ENCODE data around the gene UBE2H. TPM values are rescaled to one million over a fixed set of nuclear protein-coding genes. Genes with fewer than 3 reads are reported as not detected.
A peak's percentile ranks its signal among the peaks of the same experiment; 100 is the strongest.
"Not testable (repeated sequence)": the region's sequence is repeated elsewhere in the genome, so short reads cannot be mapped to it uniquely, and the experiment has no call there.

The UBE2H gene
- polyA plus RNA-seq, 4 donors: 15.0 to 38.8 (median 18.6) TPM

DNA sequence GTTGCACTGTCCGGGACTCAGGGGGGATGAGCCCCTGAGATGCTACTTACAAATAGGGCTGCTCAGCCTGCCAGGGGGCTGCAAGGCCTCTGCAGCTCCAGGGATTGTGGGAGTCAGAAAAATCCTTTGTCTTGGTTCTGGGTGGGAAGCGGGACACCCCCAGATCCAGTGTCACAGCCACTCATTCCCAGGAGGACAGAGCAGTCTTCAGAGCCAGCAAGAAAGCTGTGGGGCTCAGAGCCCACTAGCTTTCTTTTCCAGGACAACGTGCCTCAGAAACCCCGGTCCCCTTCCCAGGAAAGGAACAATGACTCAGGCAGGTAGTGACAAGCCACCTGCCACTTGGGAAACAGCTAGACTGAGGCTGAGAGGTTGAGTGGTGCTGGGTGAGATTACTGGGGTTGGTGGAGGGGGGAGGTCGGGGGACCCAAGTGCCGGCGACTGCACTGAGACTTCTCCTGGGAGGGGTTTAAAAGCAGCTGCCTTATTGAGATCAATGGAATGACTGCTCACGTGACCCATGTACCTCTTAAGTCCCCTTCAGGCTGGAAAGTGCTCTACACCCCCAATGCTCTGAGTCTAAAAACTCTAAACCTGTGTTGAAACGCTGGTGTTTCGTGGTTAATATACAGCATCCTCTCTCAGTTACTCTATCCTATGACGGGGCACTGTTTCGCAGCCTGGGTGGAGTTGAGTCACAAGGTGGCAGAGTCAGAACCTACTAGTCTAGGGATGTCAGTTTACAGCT is 123.6 kb downstream of the UBE2H start:
- no peak for FAIRE-seq
- H3K36me3 ChIP-seq (ENCODE audit: control insufficient read depth in 3 of 3, insufficient read depth in 2 of 3, low read depth in 1 of 3, low read length in 3 of 3): peaks cover 2 to 17% (median 3%) of the 10 kb centered on the region in 3 donors
- no peak for DNase-seq
- H3K27me3 ChIP-seq (ENCODE audit: control insufficient read depth in 3 of 3, insufficient read depth in 3 of 3, low read length in 3 of 3): no peaks in the 10 kb centered on the region
- WGBS, 3 donors: 84 to 89% (median 84%) methylated on average over 12 of the region's 12 CpGs
- H3K27ac ChIP-seq (ENCODE audit: low read depth in 1 of 3, low read length in 2 of 3): no peak overlapping the region
- H3K9me3 ChIP-seq (ENCODE audit: control insufficient read depth in 2 of 2, insufficient read depth in 1 of 2, low read depth in 1 of 2, low read length in 1 of 2): no peaks in the 10 kb centered on the region
- peaks cover 2 to 11% (median 5%) of the 10 kb centered on the region in 3 donors for H3K4me1 ChIP-seq (ENCODE audit: control insufficient read depth in 3 of 3, insufficient read depth in 2 of 3, low read depth in 1 of 3, low read length in 2 of 3)
- no peak overlapping the region for H3K4me3 ChIP-seq (ENCODE audit: low read depth in 1 of 3, low read length in 3 of 3)

GRCh38 chr7:129828078-129828762 is 124.5 kb downstream of the UBE2H start:
- 85 to 92% (median 87%) methylated on average over 18 of the region's 18 CpGs for whole genome bisulfite sequencing, 3 donors
- H3K27ac ChIP-seq (ENCODE audit: low read depth in 1 of 3, low read length in 2 of 3): no peak overlapping the region
- H3K9me3 ChIP-seq (ENCODE audit: control insufficient read depth in 2 of 2, insufficient read depth in 1 of 2, low read depth in 1 of 2, low read length in 1 of 2): no peaks in the 10 kb centered on the region
- H3K27me3 ChIP-seq (ENCODE audit: control insufficient read depth in 3 of 3, insufficient read depth in 3 of 3, low read length in 3 of 3): no peaks in the 10 kb centered on the region
- H3K4me3 ChIP-seq (ENCODE audit: low read depth in 1 of 3, low read length in 3 of 3): no peak overlapping the region
- DNase-seq (no peak), FAIRE-seq (no peak)
- peaks cover 2 to 11% (median 5%) of the 10 kb centered on the region in 3 donors for H3K4me1 ChIP-seq (ENCODE audit: control insufficient read depth in 3 of 3, insufficient read depth in 2 of 3, low read depth in 1 of 3, low read length in 2 of 3)
- peaks cover 0 to 13% (median 0%) of the 10 kb centered on the region in 3 donors for H3K36me3 ChIP-seq (ENCODE audit: control insufficient read depth in 3 of 3, insufficient read depth in 2 of 3, low read depth in 1 of 3, low read length in 3 of 3)

GRCh38 chr7:129827467-129827990 is 125.2 kb downstream of the UBE2H start:
- 88 to 90% (median 89%) methylated on average over 9 of the region's 9 CpGs for WGBS, 3 donors
- no peak for DNase-seq
- FAIRE-seq: no peak

GRCh38 chr7:129826895-129827294 is 125.9 kb downstream of the UBE2H start:
- WGBS, 3 donors: 74 to 82% (median 78%) methylated on average over 10 of the region's 10 CpGs

More at GRCh38 chr7:129827467-129827990, 125.2 kb downstream of the UBE2H start:
- Histone ChIP-seq H3K27ac (ENCODE audit: low read depth in 1 of 3, low read length in 2 of 3) (no peak overlapping the region), H3K27me3 (ENCODE audit: control insufficient read depth in 3 of 3, insufficient read depth in 3 of 3, low read length in 3 of 3) (no peaks in the 10 kb centered on the region), H3K36me3 (ENCODE audit: control insufficient read depth in 3 of 3, insufficient read depth in 2 of 3, low read depth in 1 of 3, low read length in 3 of 3) (peaks cover 0 to 13% (median 0%) of the 10 kb centered on the region in 3 donors), H3K4me3 (ENCODE audit: low read depth in 1 of 3, low read length in 3 of 3) (no peak overlapping the region), H3K4me1 (ENCODE audit: control insufficient read depth in 3 of 3, insufficient read depth in 2 of 3, low read depth in 1 of 3, low read length in 2 of 3) (peaks cover 2 to 11% (median 5%) of the 10 kb centered on the region in 3 donors), H3K9me3 (ENCODE audit: control insufficient read depth in 2 of 2, insufficient read depth in 1 of 2, low read depth in 1 of 2, low read length in 1 of 2) (no peaks in the 10 kb centered on the region)

DNA sequence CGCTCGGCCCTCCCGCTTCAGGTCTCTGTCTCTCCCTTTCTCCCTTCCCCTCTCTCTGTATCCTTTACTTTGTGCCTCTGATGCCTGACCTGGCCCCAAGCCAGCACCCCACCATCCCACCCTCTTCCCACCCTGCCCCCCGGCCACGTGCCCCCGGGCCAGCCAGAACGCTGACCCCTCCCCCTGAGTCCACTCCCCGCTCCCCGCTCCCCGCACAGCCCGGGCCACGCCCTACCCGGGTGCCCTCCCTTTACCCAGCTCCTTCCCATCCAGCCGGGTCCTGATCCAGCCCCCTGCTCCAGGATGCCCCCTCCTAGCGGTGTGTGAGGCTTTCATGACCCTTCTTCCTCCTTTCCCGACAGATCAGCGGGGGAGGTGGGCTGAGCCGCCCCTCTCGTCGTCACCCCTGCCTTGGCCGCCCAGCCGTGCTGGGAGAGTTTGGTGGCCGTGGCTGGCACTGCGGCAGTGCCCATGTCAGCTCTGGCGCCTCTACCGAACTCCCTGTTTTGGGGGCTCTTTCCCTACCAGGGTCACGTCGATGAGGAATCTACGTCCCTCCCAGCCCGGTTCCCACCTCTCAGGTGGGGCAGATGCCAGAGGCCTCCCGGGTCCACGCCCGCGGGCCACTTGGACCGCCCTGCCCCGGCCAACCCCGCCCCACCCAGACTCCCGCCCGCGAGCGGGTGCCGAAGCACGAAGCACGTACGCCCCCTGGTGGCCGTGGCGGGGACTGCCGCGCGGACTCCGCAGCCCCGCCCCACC is 127.4 kb downstream of the UBE2H start:
- H3K36me3 ChIP-seq (ENCODE audit: control insufficient read depth in 3 of 3, insufficient read depth in 2 of 3, low read depth in 1 of 3, low read length in 3 of 3): peaks cover 0 to 4% (median 0%) of the 10 kb centered on the region in 3 donors
- peak overlapping the region in 1 of 3 donors; percentile 29 for H3K27ac ChIP-seq (ENCODE audit: low read depth in 1 of 3, low read length in 2 of 3)
- WGBS, 3 donors: 0 to 1% (median 1%) methylated on average over 49 to 52 of the region's 52 CpGs
- no peaks in the 10 kb centered on the region for H3K9me3 ChIP-seq (ENCODE audit: control insufficient read depth in 2 of 2, insufficient read depth in 1 of 2, low read depth in 1 of 2, low read length in 1 of 2)
- FAIRE-seq: no peak
- H3K27me3 ChIP-seq (ENCODE audit: control insufficient read depth in 3 of 3, insufficient read depth in 3 of 3, low read length in 3 of 3): no peaks in the 10 kb centered on the region
- peaks cover 2 to 9% (median 5%) of the 10 kb centered on the region in 3 donors for H3K4me1 ChIP-seq (ENCODE audit: control insufficient read depth in 3 of 3, insufficient read depth in 2 of 3, low read depth in 1 of 3, low read length in 2 of 3)
- H3K4me3 ChIP-seq (ENCODE audit: low read depth in 1 of 3, low read length in 3 of 3): peak overlapping the region; percentile 19 to 62 (median 51)
- peak; percentile 80 to 93 for DNase-seq

More at GRCh38 chr7:129826895-129827294, 125.9 kb downstream of the UBE2H start:
- H3K4me3 ChIP-seq (ENCODE audit: low read depth in 1 of 3, low read length in 3 of 3); H3K9me3 ChIP-seq (ENCODE audit: control insufficient read depth in 2 of 2, insufficient read depth in 1 of 2, low read depth in 1 of 2, low read length in 1 of 2); H3K27ac ChIP-seq (ENCODE audit: low read depth in 1 of 3, low read length in 2 of 3); DNase-seq; FAIRE-seq; H3K27me3 ChIP-seq (ENCODE audit: control insufficient read depth in 3 of 3, insufficient read depth in 3 of 3, low read length in 3 of 3): not testable (repeated sequence)
- Histone ChIP-seq H3K4me1 (ENCODE audit: control insufficient read depth in 3 of 3, insufficient read depth in 2 of 3, low read depth in 1 of 3, low read length in 2 of 3) (peaks cover 2 to 11% (median 5%) of the 10 kb centered on the region in 3 donors), H3K36me3 (ENCODE audit: control insufficient read depth in 3 of 3, insufficient read depth in 2 of 3, low read depth in 1 of 3, low read length in 3 of 3) (peaks cover 0 to 10% (median 0%) of the 10 kb centered on the region in 3 donors)

GRCh38 chr7:129824291-129825208 is 128.2 kb downstream of the UBE2H start:
- Histone ChIP-seq H3K4me1 (ENCODE audit: control insufficient read depth in 3 of 3, insufficient read depth in 2 of 3, low read depth in 1 of 3, low read length in 2 of 3) (peaks cover 2 to 5% (median 5%) of the 10 kb centered on the region in 3 donors), H3K27ac (ENCODE audit: low read depth in 1 of 3, low read length in 2 of 3) (no peak overlapping the region), H3K4me3 (ENCODE audit: low read depth in 1 of 3, low read length in 3 of 3) (peak overlapping the region in 2 of 3 donors; percentile 51 to 62), H3K9me3 (ENCODE audit: control insufficient read depth in 2 of 2, insufficient read depth in 1 of 2, low read depth in 1 of 2, low read length in 1 of 2) (no peaks in the 10 kb centered on the region), H3K36me3 (ENCODE audit: control insufficient read depth in 3 of 3, insufficient read depth in 2 of 3, low read depth in 1 of 3, low read length in 3 of 3) (peaks cover 0 to 4% (median 0%) of the 10 kb centered on the region in 3 donors), H3K27me3 (ENCODE audit: control insufficient read depth in 3 of 3, insufficient read depth in 3 of 3, low read length in 3 of 3) (no peaks in the 10 kb centered on the region)
- FAIRE-seq: no peak
- WGBS, 3 donors: 27 to 32% (median 30%) methylated on average over 27 to 28 of the region's 28 CpGs
- peak; percentile 51 to 73 for DNase-seq

DNA sequence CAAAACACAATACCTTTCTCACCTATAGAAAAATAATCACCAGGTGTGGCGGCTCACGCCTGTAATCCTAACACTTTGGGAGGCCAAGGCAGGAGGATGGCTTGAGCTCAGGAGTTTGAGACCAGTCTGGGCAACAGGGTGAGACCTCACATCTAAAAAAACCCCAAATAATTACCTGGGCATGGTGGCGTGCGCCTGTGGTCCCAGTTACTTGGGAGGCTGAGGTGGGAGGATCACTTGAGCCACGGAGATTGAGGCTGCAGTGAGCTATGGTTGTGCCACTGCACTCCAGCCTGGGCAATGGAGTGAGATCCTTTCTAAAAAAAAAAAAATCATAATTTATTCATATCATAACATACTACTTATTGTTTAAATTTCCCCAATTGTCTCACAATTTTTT is 129.6 kb downstream of the UBE2H start:
- not testable (repeated sequence) for H3K9me3 ChIP-seq (ENCODE audit: control insufficient read depth in 2 of 2, insufficient read depth in 1 of 2, low read depth in 1 of 2, low read length in 1 of 2); H3K27me3 ChIP-seq (ENCODE audit: control insufficient read depth in 3 of 3, insufficient read depth in 3 of 3, low read length in 3 of 3)
- 95 to 97% (median 97%) methylated on average over 5 of the region's 5 CpGs for WGBS, 3 donors

More for the DNA sequence above, 129.6 kb downstream of the UBE2H start:
- not testable (repeated sequence) for FAIRE-seq; H3K27ac ChIP-seq (ENCODE audit: low read depth in 1 of 3, low read length in 2 of 3); DNase-seq; H3K4me3 ChIP-seq (ENCODE audit: low read depth in 1 of 3, low read length in 3 of 3); H3K4me1 ChIP-seq (ENCODE audit: control insufficient read depth in 3 of 3, insufficient read depth in 2 of 3, low read depth in 1 of 3, low read length in 2 of 3); H3K36me3 ChIP-seq (ENCODE audit: control insufficient read depth in 3 of 3, insufficient read depth in 2 of 3, low read depth in 1 of 3, low read length in 3 of 3)

Data from small intestine (tissue), 7 donors.